Transverse colon (tissue), 4 donors: Measurements from ENCODE around the gene TRAF2. TPM values are rescaled to one million over a fixed set of nuclear protein-coding genes. Genes with fewer than 3 reads are reported as not detected.
A peak's percentile ranks its signal among the peaks of the same experiment; 100 is the strongest.

Source experiments
- DNase-seq: peaks from one replicate; pipeline ENCODE4 v3.0.0-alpha.2; 2019
- H3K27ac ChIP-seq, 4 donors: fragments of 200-600 bp; sonication (generic); 2 replicates each; pipeline ENCODE4 v1.5.1; 2016 to 2018; ENCODE audit warnings: inconsistent platforms in 4 of 4
- H3K27me3 ChIP-seq: fragments of 200-600 bp; sonication (generic); 2 replicates; pipeline ENCODE4 v1.5.1; 2017; ENCODE audit warnings: inconsistent platforms
- H3K36me3 ChIP-seq, 4 donors: fragments of 200-600 bp; sonication (generic); 2 replicates each; pipeline ENCODE4 v1.5.1; 2017 to 2019; ENCODE audit warnings: inconsistent platforms in 4 of 4
- H3K4me1 ChIP-seq, 4 donors: fragments of 200-600 bp; sonication (generic); 2 replicates each; pipeline ENCODE4 v1.5.1; 2017 to 2020; ENCODE audit warnings: inconsistent platforms in 4 of 4
- H3K4me3 ChIP-seq, 4 donors: fragments of 200-600 bp; sonication (generic); 1 replicate in 1 of 4; 2 replicates in 3 of 4; pipeline versions ENCODE4 v1.5.1 to v1.6.1; 2017 to 2019; ENCODE audit warnings: inconsistent platforms in 4 of 4
- H3K9me3 ChIP-seq, 2 donors: fragments of 200-600 bp; sonication (generic); 2 replicates each; pipeline ENCODE4 v1.5.1; 2017 to 2019; ENCODE audit warnings: inconsistent platforms in 2 of 2
- EP300 ChIP-seq: sonication (generic); formaldehyde crosslinking; IDR thresholded peaks from one replicate; pipeline ENCODE4 v1.6.1; 2017; ENCODE audit warnings: antibody characterized with exemption, low read depth
- POLR2A ChIP-seq: fragments of 450-650 bp; IDR thresholded peaks from one replicate; pipeline ENCODE4 v1.6.1; 2016; ENCODE audit warnings: antibody characterized with exemption, mild to moderate bottlenecking, moderate library complexity
- POLR2AphosphoS5 ChIP-seq, 3 donors: sonication (generic); formaldehyde crosslinking; IDR thresholded peaks; one replicate each; pipeline ENCODE4 v1.6.1; 2016; ENCODE audit warnings: antibody characterized with exemption in 3 of 3
- WGBS, 2 donors: methylation state at CpG; one replicate each; pipeline ENCODE4 v1.1.5; 2018; ENCODE audit warnings: low coverage in 1 of 2; 5-methylcytosine and 5-hydroxymethylcytosine counted together
- in situ Hi-C, 4 donors: fragments of 200-750 bp; cut with MboI; loops; one replicate each; pipeline versions ENCODE4 v1.15.0 to v1.15.1; 2017; ENCODE audit warnings: low sequenced_read_pairs in 3 of 4, low pct_ligation_motif_present in 1 of 4, low pct_unique_long_range_greater_than_20kb in 1 of 4
- intact Hi-C: fragments of 100-400 bp; cut with DNase I; formaldehyde crosslinking; loops from one replicate; pipeline ENCODE4 v1.15.1; 2023; ENCODE audit warnings: low total_unique reads
- total RNA-seq, 4 donors: library from RNA; depleted of rRNA; stranded (reverse); fragments of >200 nt; gene quantifications; one replicate each; pipeline ENCODE4 v1.1.0, GENCODE V29; 2016
- TF ChIP-seq, protein P1 (sequence below), 5 experiments: fragments of 200-600 bp in 3 of 5; fragments of 450-650 bp in 2 of 5; sonication (generic) in 3 of 5; IDR thresholded peaks; 1 replicate in 2 of 5; 2 replicates in 3 of 5; pipeline ENCODE4 v1.5.1; 2016 to 2017; ENCODE audit warnings: antibody characterized with exemption in 5 of 5, inconsistent platforms in 3 of 5, mild to moderate bottlenecking in 2 of 5, moderate library complexity in 1 of 5

The TRAF2 gene
- total RNA-seq, 4 donors from 2014 or later: 12.5 to 60.6 (median 13.8) TPM

DNA sequence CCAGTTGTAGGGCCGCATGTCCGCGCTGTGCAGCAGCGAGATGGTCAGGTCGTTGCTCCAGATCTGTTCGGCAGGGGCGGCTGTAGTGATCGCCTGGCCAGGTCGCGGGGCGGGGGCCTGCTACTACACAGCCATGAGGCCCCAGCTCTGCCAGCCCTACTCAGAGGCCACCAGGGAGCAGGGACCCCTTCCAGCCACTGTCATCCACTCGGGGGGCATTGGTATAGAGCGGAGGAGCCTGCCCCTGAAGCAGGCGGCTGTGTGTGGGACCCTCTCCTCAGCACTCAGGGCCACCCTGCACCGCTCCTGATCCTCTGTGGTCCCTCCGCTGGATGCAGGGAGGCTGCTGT is 56.5 kb downstream of the TRAF2 start:
- Histone ChIP-seq H3K27ac (peak overlapping the region in 2 of 4 donors; percentile 93 to 96), H3K4me1 (peaks cover 7 to 20% (median 13%) of the 10 kb centered on the region in 4 donors), H3K27me3 (no peaks in the 10 kb centered on the region), H3K4me3 (peak overlapping the region in 2 of 4 donors; percentile 68 to 97), H3K9me3 (no peaks in the 10 kb centered on the region), H3K36me3 (peaks cover 0 to 26% (median 14%) of the 10 kb centered on the region in 4 donors)
- TF ChIP-seq, protein P1, sequence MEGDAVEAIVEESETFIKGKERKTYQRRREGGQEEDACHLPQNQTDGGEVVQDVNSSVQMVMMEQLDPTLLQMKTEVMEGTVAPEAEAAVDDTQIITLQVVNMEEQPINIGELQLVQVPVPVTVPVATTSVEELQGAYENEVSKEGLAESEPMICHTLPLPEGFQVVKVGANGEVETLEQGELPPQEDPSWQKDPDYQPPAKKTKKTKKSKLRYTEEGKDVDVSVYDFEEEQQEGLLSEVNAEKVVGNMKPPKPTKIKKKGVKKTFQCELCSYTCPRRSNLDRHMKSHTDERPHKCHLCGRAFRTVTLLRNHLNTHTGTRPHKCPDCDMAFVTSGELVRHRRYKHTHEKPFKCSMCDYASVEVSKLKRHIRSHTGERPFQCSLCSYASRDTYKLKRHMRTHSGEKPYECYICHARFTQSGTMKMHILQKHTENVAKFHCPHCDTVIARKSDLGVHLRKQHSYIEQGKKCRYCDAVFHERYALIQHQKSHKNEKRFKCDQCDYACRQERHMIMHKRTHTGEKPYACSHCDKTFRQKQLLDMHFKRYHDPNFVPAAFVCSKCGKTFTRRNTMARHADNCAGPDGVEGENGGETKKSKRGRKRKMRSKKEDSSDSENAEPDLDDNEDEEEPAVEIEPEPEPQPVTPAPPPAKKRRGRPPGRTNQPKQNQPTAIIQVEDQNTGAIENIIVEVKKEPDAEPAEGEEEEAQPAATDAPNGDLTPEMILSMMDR (IDR thresholded peaks at IDR 0.05): no peak
- TF ChIP-seq POLR2A (no peak), POLR2AphosphoS5 (IDR thresholded peaks at IDR 0.05) (no peak), EP300 (no peak)
- WGBS, 2 donors: 89% methylated on average over 8 of the region's 16 CpGs; no CpG with 5 or more reads in 1 of the 2 donors
- in situ Hi-C loops (no loop called here), intact Hi-C loops (loop anchor here (10.0 kb wide), 1 partner anchor 78 kb away; the partner anchor contains the start of gene EDF1)
- DNase-seq: no peak

DNA sequence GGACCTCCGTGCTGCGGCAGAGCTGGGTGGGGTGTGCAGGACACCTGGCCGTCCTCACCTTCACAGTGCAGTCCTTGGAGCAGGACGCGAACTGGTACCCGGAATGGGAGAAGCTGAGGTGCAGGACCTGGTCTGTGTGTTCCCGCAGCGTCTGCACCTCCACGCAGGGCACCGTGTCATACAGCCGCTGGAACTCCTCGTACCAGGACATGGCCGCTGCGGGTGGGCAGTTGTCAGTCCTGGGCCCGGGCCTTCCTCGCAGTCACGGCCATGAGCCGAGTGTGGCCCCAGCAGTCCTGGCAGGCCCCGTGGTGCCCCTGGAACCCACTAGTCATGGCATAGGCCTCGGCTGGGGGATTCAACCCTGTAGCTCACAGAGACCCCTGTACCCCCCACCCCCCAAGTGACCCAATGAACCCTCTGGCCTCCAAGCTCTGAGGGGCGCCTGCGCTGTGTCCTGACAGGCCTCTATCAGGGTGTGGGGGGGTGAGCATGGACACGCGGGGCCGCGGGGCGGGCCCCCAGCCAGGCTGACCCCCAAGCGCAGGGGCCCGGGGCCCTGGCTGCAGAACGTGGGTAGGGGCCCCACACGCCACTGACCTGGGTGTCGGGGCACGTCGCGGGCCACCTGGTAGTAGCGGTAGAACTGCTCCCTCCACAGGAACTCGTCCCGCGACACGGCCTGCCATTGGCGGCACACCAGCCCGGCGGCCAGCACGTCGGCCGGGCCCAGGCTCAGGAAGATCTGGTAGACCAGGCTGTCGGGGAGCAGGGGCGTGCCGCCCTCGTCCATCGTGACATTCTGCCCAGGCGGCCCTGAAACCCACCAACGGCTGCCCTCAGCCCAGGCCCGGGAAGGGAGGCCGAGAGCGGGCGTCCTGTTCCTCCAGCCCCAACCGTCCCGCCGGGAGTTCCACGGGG is 57.2 kb downstream of the TRAF2 start:
- Histone ChIP-seq H3K27me3 (no peaks in the 10 kb centered on the region), H3K4me1 (peaks cover 7 to 27% (median 14%) of the 10 kb centered on the region in 4 donors), H3K9me3 (no peaks in the 10 kb centered on the region), H3K36me3 (peaks cover 0 to 26% (median 14%) of the 10 kb centered on the region in 4 donors), H3K27ac (peak overlapping the region; percentile 90 to 96 (median 92)), H3K4me3 (peak overlapping the region; percentile 36 to 97 (median 79))
- peak; percentile 2 for TF ChIP-seq POLR2A
- TF ChIP-seq, protein P1 (IDR thresholded peaks at IDR 0.05): no peak
- 11% methylated on average over 26 of the region's 61 CpGs; no CpG with 5 or more reads in 1 of the 2 donors for WGBS, 2 donors
- intact Hi-C loops (loop anchor here (10.0 kb wide), 1 partner anchor 79 kb away; the partner anchor contains the start of gene EDF1), in situ Hi-C loops (no loop called here)
- DNase-seq: peak; percentile 43

DNA sequence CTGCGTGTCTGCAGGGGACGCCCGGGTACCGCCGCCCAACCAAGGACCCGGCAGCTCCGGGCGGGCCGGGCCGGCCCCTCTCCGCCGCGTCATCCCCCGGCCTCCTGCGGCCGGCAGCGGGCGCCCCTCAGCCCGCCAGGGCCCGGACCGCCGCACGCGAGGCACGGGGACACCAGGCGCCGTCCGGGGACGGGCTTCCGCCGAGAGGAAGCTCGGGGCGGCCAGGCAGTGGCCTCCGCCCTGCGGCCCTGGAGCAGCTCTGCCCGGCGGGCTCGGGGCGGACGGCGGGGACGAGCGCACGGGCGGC is 57.8 kb downstream of the TRAF2 start:
- intact Hi-C loops (loop anchor here (10.0 kb wide), 1 partner anchor 79 kb away; the partner anchor contains the start of gene EDF1), in situ Hi-C loops (no loop called here)
- Histone ChIP-seq H3K27me3 (no peaks in the 10 kb centered on the region), H3K36me3 (peaks cover 0 to 26% (median 14%) of the 10 kb centered on the region in 4 donors), H3K27ac (peak overlapping the region; percentile 90 to 96 (median 92)), H3K9me3 (no peaks in the 10 kb centered on the region), H3K4me3 (peak overlapping the region; percentile 36 to 97 (median 79)), H3K4me1 (peaks cover 7 to 33% (median 19%) of the 10 kb centered on the region in 4 donors)
- DNase-seq: no peak
- peak; percentile 7 for TF ChIP-seq POLR2A
- TF ChIP-seq EP300: no peak
- 0% methylated on average over 35 of the region's 45 CpGs; no CpG with 5 or more reads in 1 of the 2 donors for WGBS, 2 donors

DNA sequence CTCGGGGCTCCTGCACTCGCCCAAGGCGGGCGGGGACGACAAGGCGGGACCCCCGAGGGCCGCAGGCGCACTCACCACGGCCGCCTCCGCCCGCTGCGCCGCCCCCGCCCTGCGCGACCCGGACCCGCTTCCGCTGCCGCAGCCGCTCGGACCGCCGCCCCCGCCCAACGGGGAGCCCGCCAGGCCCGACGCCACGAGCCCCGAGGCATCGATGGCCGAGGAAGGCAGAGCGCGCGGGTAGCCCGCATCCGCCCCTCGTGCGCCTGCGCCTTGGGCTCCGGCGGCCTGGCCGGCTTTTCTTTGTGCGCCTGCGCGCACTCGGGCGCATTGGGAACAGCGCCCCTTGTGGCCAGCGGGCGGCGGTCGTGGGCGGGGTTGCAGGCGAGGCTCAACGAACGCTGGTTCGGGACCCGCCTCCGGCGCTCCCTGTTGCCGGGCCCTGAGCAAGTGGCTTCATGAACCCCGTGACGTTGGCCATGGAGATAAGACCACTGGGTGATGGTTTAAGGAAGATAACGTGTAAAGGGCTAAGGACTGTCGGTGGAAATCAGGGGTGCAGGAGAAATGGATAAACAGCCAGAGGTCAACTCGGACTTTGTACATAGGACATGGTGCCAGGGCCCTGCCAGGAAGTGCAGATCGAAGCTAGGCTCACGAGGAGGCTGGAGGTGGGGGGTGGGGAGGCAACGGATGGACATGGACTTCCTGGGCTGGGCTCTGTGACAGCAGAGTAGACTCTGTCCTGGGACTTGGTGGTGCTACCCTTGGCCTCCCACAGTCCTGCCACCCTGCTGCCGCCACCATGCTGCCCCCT is 58.4 kb downstream of the TRAF2 start, which contains the start of the genes C8G and FBXW5:
Gene C8G, plus strand, starts transcription at position 725 of the 814 bp plus-strand sequence. Its CDS starts 78 bp downstream, at position 803.
Gene FBXW5, minus strand, starts transcription at position 220 of the 814 bp plus-strand sequence. CDS start 655 bp downstream, outside the sequence.
- Histone ChIP-seq H3K27me3 (no peaks in the 10 kb centered on the region), H3K36me3 (peaks cover 0 to 26% (median 14%) of the 10 kb centered on the region in 4 donors), H3K4me1 (peaks cover 7 to 37% (median 23%) of the 10 kb centered on the region in 4 donors), H3K9me3 (no peaks in the 10 kb centered on the region), H3K27ac (peak within 1 kb of the TSS; percentile 90 to 96 (median 92)), H3K4me3 (peak within 1 kb of the TSS; percentile 36 to 97 (median 79))
- DNase-seq: peak; percentile 95
- 4% methylated on average over 73 of the region's 74 CpGs; no CpG with 5 or more reads in 1 of the 2 donors for WGBS, 2 donors
- TF ChIP-seq, protein P1 (IDR thresholded peaks at IDR 0.05): peak; percentile 98 to 99 (median 99)
- TF ChIP-seq EP300 (no peak), POLR2A (peak; percentile 4), POLR2AphosphoS5 (IDR thresholded peaks at IDR 0.05) (peak; percentile 43 to 82 (median 80))
- intact Hi-C loops (loop anchor here (5.0 to 10.0 kb wide), 2 partner anchors 80 to 88 kb away; partner anchors contain the start of genes EDF1 and FUT7), in situ Hi-C loops (no loop called here)
